Stimulated activated CD8-positive, alpha-beta memory T cell treated with anti-CD3 and anti-CD28 coated beads, Interleukin-4, amount 100 ng/mL, for 24 hours (primary cell): ENCODE measurements around the gene NR1H3.
"Not testable (repeated sequence)": the region's sequence is repeated elsewhere in the genome, so short reads cannot be mapped to it uniquely, and the experiment has no call there.

Source experiments
- DNase-seq: peaks from one replicate; pipeline ENCODE4 v3.0.0-alpha.2; 2020; ENCODE audit warnings: low read depth

Gene NR1H3

DNA sequence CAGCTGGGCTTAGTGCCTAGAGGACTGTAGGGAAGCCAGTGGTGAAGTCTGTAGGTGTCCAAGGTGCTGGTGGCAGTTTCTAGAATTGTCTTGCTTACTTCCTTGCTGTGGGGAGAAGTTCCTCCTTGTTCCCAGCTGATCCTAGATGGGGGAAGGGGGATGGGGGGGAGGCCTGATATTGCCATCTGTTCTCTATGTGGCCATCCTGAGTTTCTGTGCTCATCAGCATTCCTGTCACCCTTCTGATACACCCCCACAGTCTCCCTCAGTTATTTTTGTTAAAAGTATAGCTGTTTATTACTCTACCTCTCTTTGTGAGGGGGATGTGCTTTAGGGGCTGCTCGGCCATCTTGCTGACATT lies 48.7 kb downstream of the NR1H3 start:
- DNase-seq = no peak

GRCh38 chr11:47308050-47308823 lies 50.4 kb downstream of the NR1H3 start:
- DNase-seq = no peak

GRCh38 chr11:47314992-47315391 lies 57.2 kb downstream of the NR1H3 start:
- no peak for DNase-seq

DNA sequence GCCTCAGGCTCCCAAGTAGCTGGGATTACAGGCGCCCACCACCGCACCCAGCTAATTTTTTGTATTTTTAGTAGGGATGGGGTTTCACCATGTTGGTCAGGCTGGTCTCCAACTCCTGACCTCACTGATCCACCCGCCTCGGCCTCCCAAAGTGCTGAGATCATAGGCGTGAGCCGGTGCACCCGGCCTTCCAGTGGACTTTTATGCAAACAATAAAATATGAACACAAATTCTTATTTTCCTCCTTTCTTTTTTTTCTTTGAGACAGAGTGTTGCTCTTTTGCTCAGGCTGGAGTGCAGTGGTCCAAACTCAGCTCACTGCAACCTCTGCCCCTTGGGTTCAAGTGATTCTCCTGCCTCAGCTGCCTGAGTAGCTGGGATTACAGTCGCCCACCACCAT lies 58.7 kb downstream of the NR1H3 start:
- DNase-seq = not testable (repeated sequence)

DNA sequence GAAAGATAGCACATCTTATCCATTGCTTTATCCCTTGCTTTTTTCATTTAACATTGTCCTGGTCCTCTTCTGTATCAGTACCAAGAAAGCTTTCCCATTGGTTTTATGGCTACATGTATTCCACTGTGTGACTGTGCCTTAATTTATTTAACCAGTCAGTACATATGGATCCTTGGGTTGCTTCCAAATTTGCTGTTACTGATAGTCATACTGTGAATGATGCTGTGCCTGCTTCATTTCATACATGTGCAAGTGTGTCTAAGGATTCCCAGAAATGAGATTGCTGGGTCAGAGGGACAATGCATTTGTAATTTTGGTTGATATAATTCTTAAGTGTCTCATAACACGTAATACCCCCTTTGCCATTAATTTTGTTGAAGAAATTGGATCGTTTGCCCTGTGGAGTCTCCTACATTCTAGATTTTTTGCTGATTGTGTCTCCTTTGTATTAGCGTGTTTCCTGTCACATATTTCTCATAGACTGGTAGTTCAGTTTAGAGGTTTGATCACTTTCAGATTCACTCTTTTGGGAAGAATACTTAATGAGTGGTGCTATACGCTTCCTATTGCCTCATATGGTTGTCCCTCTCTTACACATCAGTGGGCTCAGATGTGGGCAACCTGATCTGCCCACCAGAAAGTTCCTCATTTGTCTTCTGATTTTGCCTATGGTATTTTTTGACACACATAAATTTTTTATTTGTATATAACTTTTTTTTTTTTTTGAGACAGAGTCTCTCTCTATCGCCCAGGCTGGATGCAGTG lies 59.5 kb downstream of the NR1H3 start:
- no peak for DNase-seq

- no peak for DNase-seq
Measured at GRCh38 chr11:47318166-47318565, 60.4 kb downstream of the NR1H3 start.
